ENCODE measurements around the gene IFT122.

IFT122 gene

DNA sequence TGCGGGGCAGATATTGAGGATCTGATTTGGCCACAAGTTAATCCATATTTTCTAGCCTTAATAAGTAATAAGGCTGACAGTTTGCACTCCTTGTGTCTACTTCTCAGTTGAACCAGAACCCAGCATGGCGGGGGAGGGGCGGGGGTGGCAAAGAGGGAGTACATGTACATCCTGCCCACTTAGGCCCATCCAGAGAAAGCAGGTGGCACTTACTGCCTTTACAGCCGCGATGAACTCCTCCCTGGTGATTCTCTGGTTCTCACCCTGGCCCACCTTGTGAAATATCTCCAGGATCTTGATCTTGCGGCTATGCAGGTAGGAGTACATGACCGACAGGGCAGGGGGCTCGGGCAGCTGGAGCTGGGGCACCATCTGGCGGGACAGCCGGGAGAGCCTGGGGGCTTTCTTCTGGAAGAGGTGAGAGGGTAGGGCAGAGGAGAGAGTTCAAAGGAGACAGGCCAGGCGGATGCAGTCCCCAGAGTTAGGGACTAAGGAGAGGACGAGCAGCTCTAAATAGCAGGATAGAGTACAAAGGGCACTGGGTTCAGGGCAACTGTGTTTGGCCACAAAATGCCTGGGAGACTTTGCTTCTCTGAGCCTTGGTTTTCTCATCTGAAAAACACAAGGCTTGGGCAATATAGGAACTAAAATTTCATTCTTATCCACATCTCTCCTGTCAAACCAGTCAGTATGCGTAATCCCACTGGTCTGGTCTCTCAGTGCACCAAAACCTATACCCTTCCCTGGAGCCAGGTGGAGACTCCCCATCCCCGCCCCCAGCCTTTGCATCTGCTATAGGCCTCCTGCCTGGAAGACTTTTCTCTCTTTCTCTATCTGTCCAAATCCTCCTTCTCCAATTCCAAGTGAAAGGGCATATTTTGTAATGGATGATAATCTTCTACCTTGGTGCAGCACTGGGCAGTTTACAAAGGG is 21.7 kb upstream of the IFT122 start:
- H3K27me3 ChIP-seq (replicated peaks; ENCODE audit: control insufficient read depth, insufficient read depth, low read length), result no peaks in the 10 kb centered on the region
- DNase-seq (ENCODE audit: extremely low read depth, insufficient read length), result no peak
- H3K4me3 ChIP-seq (replicated peaks; ENCODE audit: low read depth, low read length), result no peak overlapping the region
- TF ChIP-seq, protein P1, sequence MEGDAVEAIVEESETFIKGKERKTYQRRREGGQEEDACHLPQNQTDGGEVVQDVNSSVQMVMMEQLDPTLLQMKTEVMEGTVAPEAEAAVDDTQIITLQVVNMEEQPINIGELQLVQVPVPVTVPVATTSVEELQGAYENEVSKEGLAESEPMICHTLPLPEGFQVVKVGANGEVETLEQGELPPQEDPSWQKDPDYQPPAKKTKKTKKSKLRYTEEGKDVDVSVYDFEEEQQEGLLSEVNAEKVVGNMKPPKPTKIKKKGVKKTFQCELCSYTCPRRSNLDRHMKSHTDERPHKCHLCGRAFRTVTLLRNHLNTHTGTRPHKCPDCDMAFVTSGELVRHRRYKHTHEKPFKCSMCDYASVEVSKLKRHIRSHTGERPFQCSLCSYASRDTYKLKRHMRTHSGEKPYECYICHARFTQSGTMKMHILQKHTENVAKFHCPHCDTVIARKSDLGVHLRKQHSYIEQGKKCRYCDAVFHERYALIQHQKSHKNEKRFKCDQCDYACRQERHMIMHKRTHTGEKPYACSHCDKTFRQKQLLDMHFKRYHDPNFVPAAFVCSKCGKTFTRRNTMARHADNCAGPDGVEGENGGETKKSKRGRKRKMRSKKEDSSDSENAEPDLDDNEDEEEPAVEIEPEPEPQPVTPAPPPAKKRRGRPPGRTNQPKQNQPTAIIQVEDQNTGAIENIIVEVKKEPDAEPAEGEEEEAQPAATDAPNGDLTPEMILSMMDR (IDR thresholded peaks at IDR 0.05; ENCODE audit: insufficient read depth, low read length, poor library complexity, severe bottlenecking), result no peak
- no peaks in the 10 kb centered on the region for H3K36me3 ChIP-seq (ENCODE audit: control insufficient read depth, insufficient read depth, low read length)

DNA sequence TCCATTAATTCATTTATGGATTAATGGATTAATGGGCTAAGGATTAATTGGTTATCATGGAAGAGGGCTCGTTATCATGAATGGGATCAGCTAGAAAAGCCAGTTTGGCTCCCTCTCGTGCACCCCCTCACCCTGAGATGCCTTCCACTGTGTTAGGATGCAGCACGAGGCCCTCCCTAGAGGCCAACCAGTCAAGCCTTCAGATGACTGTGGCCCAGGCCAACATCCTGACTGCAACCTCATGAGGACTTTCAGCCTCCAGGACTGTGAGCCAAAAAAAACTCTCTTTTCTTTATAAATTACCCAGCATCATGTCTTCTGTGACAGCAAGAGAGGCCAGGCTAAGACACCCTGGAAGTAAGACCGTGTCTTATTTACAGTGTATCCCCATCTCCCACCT is 20.5 kb upstream of the IFT122 start:
- DNase-seq (ENCODE audit: extremely low read depth, insufficient read length), result no peak
- TF ChIP-seq, protein P1 (IDR thresholded peaks at IDR 0.05; ENCODE audit: insufficient read depth, low read length, poor library complexity, severe bottlenecking), result no peak
- H3K4me3 ChIP-seq (replicated peaks; ENCODE audit: low read depth, low read length), result no peak overlapping the region
- H3K27me3 ChIP-seq (replicated peaks; ENCODE audit: control insufficient read depth, insufficient read depth, low read length), result no peaks in the 10 kb centered on the region
- H3K36me3 ChIP-seq (ENCODE audit: control insufficient read depth, insufficient read depth, low read length), result no peaks in the 10 kb centered on the region

DNA sequence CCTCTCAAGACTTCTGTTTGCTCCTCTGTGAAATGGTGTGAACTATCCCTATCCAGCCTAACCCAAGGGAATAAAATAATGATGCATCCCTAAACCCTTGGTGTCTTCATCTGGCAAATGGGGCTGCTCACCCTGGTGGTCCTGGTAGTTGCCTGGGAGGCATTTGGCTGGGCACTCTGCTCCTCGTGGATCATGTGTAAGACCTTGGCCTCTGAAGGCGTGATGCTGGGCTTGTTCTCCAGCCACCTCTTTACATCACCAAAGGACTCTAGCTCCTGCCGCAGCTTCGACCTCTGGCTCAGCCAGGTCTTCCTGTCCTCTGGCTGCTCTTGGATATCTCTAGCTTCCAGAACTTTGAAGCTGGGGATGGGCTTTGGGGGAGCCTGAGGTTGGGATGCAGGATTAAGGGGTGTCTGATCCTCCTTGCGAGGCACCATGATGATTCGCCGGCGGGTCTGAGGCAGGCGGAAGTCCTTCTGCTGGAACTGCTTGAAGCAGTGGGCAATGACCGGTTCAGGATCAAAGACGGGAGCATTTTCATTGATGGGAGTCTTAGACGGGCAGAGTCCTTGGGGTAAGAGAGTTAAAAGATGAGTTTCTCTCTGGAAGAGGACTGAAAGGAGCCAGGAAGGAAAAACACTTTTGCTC is 18.7 kb upstream of the IFT122 start:
- DNase-seq (ENCODE audit: extremely low read depth, insufficient read length), result no peak
- TF ChIP-seq, protein P1 (IDR thresholded peaks at IDR 0.05; ENCODE audit: insufficient read depth, low read length, poor library complexity, severe bottlenecking), result no peak
- no peak overlapping the region for H3K4me3 ChIP-seq (replicated peaks; ENCODE audit: low read depth, low read length)

DNA sequence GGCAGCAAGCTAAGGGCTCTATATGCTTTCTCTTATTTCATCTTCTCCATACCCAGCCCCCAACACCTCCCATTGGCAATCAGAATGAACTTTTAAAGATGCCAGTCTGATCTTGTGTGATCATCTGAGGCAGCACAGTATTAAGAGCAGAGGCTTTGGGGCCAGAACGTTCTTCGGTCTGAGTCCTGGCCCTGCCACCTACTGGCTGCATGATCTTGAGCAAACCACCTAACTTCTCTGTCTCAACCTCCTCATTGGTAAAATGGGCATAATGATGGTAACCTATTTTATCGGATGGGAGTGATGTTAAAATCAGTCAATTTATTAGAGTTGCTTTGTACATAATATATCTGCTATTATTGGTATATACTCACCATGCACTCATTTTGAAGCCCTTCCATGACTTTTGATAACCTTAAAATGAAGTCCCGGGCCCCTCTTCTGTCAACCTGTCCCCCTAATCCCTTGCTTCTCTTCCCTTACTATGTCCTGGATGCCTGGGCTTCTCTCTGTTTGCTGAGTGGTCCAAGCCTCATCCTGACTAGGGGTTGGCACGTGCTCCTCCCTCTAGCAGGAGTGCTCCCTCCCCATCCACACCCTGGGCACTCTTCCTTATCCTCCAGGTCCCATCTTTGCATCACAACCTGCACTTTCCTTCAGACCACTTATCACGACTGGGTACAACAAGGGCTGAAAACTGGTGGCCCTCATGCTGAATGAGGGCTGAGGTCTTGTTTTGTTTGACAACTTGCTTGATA is 17.9 kb upstream of the IFT122 start:
- H3K27me3 ChIP-seq (replicated peaks; ENCODE audit: control insufficient read depth, insufficient read depth, low read length), result no peaks in the 10 kb centered on the region
- DNase-seq (ENCODE audit: extremely low read depth, insufficient read length), result no peak
- H3K4me3 ChIP-seq (replicated peaks; ENCODE audit: low read depth, low read length), result no peak overlapping the region
- TF ChIP-seq, protein P1 (IDR thresholded peaks at IDR 0.05; ENCODE audit: insufficient read depth, low read length, poor library complexity, severe bottlenecking), result no peak
- H3K36me3 ChIP-seq (ENCODE audit: control insufficient read depth, insufficient read depth, low read length), result no peaks in the 10 kb centered on the region

More for the DNA sequence above, 18.7 kb upstream of the IFT122 start:
- Histone ChIP-seq H3K36me3 (ENCODE audit: control insufficient read depth, insufficient read depth, low read length) (no peaks in the 10 kb centered on the region), H3K27me3 (replicated peaks; ENCODE audit: control insufficient read depth, insufficient read depth, low read length) (no peaks in the 10 kb centered on the region)

DNA sequence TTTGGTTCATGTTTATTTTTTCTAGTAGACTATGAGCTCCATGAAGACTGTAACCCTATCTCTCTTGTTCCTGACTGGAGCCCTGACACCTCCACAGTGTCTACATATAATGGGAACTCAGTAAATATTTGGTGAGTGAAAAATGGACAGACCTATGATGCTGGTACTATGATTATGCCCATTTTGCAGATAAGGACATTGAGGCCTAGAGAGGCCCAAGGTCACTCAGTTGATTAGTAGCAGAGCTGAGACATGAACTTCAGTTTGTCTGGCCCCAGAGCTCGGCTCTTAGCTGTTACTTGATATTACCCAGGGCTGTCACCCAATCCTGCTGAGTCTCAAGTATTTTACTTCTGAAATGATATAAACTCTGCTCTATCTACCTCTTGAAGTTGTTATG is 17.1 kb upstream of the IFT122 start:
- Histone ChIP-seq H3K36me3 (ENCODE audit: control insufficient read depth, insufficient read depth, low read length) (no peaks in the 10 kb centered on the region), H3K27me3 (replicated peaks; ENCODE audit: control insufficient read depth, insufficient read depth, low read length) (no peaks in the 10 kb centered on the region), H3K4me3 (replicated peaks; ENCODE audit: low read depth, low read length) (no peak overlapping the region)
- no peak for DNase-seq (ENCODE audit: extremely low read depth, insufficient read length)
- TF ChIP-seq, protein P1 (IDR thresholded peaks at IDR 0.05; ENCODE audit: insufficient read depth, low read length, poor library complexity, severe bottlenecking), result no peak
